GM18951 (cell line): ENCODE measurements around the gene FLNB.

ENCODE experiments used
- POLR2A ChIP-seq: IDR thresholded peaks from 4 replicates; pipeline ENCODE4 v1.6.1; 2011; ENCODE audit warnings: mild to moderate bottlenecking; ENCODE audit not compliant: insufficient read length, insufficient read depth; ENCODE audit errors: extremely low read depth
- in situ Hi-C: fragments of 300-500 bp; cut with MboI; formaldehyde crosslinking; loops from one replicate; pipeline ENCODE4 v1.12.0; 2022; ENCODE audit warnings: low sequenced_read_pairs, mixed read lengths, inconsistent platforms; ENCODE audit not compliant: unreplicated experiment

FLNB gene

DNA sequence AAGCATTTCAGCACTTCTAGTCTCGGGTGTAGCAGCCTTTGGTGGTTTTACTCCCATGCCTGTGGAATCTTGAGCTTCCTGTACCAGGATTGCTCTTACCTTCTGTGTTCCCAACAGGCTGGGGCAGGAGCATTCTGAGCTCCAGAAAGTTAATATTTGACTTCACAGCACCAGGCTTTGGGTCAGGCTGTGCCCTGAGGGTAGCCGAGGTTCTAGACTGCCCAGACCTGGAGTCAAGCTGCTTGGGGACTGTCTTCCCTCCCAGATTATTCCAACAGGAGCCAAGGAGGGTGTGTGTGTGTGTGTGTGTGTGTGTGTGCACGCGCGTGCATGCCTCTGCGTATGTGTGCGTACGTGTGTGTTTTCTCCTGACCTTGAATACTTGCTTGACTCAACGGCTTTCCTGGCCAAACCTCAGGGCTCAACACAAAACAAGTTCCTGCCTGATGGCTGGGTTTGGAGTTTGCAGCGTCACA, 94.8 kb downstream of the FLNB start:
- in situ Hi-C loops: no loop called here
- no peak for TF ChIP-seq POLR2A

DNA sequence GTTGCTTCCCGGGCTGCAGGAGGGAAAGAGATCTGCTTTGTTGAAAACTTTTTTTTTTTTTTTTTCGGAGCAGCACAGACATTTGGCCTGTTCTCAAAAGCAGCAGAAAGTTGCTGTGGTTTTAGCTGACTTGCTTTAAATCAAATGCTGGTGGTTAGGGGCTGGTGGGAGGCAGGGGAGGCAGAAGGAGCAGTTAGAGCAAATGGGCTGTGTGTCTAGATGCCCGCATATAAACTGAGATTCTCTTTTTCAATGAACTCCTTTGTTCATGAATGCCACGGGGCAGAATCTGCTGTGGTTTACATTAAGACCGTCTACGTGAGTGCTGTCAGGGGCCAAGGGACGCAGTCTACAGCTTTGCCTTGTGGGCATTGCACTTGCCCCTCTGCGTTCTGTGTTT, 95.9 kb downstream of the FLNB start:
- in situ Hi-C loops: no loop called here
- no peak for TF ChIP-seq POLR2A

DNA sequence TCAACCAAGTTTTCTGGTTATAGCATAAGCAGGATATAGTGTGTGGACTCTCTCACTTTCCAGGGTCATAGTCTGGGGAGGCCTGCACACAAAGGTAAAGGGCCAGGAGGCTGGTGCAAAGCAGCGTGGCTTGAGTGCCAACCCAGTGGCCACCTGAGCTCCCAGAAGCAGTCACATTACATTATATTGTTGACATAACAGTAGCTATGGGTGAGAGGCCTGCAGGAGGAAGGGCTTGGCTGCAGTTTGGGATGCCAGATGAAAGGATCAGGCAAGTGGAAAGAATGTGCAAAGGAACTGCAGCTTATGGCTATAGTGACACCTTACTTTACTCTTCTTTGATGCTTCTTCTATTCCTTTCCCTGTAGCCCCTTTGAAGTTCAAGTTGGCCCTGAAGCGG, 96.5 kb downstream of the FLNB start:
- no peak for TF ChIP-seq POLR2A
- in situ Hi-C loops: no loop called here

DNA sequence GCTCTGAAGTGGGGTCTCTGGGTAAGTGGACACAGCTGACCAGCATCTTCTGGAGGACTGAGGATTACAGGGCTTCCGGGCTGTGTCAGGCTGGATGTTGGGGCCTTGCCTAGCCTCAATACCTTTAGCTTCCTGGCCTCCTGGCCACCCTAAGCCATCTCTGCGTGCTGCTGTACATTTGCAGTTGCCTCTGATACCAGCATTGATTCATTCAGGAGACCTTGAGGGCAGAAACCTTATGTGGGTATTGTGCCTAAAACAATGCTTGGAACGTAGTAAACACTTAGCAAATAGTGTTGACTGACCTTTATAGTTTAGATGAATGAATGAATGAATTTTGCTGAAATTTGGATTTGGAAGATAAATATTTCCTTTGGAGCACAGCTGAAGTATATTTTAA, 97.0 kb downstream of the FLNB start:
- no peak for TF ChIP-seq POLR2A
- in situ Hi-C loops: no loop called here

DNA sequence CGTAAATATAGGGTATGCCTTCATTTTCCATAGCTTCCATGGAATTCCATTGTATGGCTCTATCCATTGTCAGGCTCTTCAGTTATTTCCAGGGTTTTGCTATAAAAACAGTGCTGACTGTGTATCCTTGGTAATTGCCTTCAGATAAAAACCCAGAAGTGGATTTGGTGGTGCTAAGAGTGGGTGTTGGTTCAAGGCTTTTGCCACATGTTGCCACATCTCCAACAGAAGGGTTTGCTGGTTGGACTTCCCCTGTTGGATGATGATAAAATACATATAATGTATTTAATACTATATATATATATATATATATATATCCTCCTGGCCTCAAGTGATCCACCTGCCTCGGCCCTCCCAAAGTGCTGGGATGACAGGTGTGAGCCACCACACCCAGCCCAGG, 97.8 kb downstream of the FLNB start:
- no peak for TF ChIP-seq POLR2A
- in situ Hi-C loops: no loop called here

DNA sequence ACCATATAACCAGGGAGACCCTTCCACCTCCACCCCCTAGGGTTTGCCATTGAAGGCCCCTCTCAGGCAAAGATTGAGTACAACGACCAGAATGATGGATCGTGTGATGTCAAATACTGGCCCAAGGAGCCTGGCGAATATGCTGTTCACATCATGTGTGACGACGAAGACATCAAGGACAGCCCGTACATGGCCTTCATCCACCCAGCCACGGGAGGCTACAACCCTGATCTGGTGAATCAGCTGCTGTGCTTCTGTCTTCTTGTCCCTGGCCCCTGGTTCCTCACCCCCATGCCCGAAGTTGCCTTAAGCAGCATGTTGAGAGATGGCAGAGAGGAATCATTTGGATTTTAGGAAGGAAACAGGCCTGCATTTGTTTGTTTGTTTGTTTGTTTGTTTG, 98.4 kb downstream of the FLNB start:
- in situ Hi-C loops: no loop called here

DNA sequence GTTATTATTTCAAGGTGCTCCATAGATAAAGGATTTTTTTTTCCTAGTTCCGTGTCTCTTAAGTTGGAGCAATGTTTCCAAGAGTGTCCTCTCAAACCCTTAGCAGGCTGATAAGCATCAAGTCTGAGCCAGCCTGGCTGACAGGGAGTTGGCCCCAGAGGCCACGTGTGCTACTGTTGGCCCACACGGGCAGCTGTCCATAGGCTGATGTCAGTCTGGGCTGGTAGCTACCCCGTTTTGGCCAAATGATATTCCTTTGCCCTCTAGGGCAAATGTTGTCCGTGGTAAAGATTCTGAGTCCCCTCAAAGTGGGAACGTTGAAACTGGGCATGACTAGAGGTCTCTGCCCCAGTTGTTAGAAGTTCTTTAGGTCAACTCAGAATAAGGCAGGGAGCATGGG, 99.4 kb downstream of the FLNB start:
- in situ Hi-C loops: no loop called here
- TF ChIP-seq POLR2A: no peak

More for the DNA sequence above, 98.4 kb downstream of the FLNB start:
- TF ChIP-seq POLR2A: no peak

DNA sequence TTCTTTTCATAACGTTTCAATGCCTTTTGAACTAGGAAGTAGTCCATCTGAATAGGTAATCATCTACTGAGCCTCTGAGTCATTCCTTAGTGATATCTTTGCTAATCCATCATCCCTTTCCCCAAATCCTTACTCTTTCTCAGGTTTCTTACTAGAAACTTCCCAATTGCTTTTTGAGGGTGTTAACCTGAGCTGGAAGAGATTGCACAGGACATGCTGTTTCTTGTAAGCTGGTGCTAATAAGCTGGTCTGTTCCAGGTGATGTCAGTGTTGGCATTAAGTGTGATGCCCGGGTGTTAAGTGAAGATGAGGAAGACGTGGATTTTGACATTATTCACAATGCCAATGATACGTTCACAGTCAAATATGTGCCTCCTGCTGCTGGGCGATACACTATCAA, 101.5 kb downstream of the FLNB start:
- TF ChIP-seq POLR2A: no peak
- in situ Hi-C loops: no loop called here

DNA sequence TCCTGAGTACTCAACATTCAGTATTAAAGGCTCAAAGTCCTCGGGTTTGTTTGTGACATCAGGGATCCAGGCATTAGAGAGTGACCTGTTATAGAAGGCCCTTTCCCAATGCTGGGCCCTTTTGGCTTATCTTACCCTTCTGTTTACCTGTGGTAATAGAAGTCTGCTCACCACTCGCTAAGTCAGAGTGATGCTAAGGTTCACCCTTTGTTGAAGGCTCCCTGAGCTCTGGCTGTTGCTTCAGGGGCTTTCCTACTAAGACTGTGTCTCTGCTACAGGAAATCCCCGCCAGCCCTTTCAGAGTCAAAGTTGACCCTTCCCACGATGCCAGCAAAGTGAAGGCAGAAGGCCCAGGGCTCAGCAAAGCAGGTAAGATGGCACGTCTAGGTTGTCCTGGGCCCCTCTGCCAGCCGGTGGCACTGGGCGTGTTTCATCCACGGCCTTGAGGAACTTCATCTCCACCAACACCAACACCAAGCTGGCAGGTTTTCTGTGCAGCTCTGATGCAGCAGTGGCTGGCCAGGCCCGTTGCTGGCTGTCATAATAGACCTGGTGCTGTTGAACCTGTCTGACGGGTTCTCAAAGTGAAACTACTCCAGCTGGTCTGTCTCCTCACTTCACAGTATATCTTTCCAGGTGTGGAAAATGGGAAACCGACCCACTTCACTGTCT, 103.4 kb downstream of the FLNB start:
- TF ChIP-seq POLR2A: no peak
- in situ Hi-C loops: no loop called here

DNA sequence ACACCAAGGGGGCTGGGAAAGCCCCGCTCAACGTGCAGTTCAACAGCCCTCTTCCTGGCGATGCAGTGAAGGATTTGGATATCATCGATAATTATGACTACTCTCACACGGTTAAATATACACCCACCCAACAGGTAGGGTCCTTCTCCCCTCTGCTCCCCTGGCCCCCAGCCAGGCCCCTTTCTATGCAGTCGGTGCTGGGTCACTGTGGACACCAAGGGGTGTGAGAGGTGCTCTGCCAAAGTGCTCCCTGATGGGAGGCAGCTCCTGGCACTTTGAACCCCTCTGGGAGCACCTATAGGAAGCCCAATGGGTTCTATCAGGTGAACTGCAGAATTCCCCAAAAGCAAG, 103.9 kb downstream of the FLNB start:
- TF ChIP-seq POLR2A: no peak
- in situ Hi-C loops: no loop called here

DNA sequence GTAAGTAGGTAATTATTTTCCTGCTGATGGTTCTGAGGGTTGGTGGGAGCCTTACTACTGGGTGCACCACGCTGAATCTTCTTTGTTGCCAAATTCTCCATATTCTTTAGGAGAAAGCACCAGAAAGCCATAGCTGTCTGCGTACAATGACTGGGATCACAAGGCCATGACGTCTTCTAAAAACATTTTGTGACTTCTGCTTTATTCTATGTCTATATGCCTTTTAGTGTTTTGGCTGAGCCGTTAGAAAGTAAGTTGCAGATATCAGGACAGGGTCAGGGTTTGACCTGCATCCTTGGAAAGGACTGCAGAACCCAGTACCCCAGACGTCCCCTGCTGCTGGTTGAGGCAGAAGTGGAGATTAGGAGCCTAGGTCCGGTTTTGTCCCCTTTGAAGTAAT, 107.0 kb downstream of the FLNB start:
- no peak for TF ChIP-seq POLR2A
- in situ Hi-C loops: no loop called here

DNA sequence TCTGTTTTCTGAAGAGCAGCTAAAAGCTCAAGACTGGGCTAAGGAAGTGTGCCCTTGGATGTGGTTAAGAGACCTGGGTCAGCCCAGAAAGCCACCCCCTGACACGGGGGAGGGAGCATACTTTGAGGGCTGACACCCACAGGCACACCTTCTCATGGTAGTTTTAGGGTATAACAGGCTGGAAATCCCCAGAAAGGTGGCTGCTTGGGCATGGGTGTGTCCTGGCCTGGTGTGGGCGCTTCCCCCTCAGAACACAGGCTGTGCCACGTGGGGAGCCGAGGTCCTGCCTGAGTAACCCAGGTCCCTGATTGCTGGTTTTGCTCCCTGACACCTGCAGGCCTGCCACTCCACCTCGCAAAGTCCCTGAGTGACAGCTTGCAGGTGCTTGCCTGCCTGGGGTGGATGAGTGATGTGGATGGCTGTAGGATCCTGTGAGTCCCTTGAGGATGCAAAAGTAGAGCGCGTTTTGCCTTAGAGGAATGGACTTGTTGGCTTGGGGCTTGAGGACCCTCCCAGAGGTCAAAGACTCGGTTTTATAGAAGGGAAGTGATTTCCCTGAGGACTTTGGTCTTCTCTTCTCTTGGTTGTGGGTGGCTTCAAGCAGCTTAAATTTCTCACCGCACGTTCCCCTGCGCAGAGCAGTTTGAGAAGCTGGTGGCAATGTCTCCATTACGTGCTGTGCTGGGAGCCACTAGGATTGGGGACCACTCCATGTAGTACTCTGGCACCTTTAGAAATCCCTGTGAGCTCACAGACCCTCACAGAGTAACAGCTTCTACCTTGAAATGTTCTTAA, 108.1 kb downstream of the FLNB start:
- TF ChIP-seq POLR2A: no peak
- in situ Hi-C loops: no loop called here

DNA sequence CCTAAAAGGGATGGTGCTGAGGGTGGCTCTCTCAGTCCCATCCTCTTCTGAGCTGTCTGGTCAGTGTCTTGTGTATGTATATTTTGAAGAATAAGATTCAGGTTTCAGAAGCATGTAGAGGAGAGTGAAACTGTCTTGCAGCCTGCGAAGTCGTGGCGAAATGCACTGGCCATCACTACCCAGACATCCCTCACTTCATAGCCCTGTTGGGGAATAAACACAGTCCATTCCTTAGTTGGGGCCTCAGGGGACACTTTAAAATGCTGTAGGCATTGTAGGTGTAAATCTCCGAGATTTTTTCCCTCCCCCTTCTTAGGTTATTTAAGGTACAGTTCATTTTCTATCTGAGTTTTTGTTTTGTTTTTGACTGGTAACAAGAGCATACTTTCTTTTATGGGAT, 108.8 kb downstream of the FLNB start:
- in situ Hi-C loops: no loop called here
- no peak for TF ChIP-seq POLR2A

DNA sequence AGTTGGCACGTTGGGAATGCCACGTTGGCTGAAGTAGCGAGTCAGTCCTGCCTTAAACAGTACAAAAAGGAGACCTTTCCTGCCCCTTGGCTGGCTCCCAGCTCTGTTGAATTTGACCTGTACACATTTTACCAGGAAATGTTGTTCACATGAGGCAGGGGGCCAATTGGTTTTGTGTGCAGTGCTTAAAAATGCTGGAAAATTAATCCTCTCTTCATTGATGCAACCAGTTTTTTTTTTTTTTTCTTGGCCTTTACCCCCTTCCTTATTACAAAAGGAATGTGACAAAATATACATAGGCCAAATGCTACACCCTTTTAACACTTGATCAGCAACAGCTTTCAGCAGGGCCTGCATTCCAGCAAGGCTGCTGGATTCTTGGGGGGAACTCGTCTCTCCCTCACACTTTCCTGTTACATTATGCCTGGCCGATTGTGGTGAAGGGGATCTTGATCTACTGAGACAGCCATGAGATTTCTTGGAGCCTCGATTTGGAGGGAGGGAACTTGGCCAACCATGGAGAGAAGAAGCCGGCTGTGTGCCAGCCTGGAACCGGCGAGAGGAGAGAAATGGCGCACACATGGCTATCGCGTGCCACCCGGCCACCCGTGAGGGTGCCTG, 109.4 kb downstream of the FLNB start:
- in situ Hi-C loops: no loop called here
- no peak for TF ChIP-seq POLR2A
